GM19193 (cell line): ENCODE results near the gene RIC3.

Experiments
- POLR2A ChIP-seq: IDR thresholded peaks from 4 replicates; pipeline ENCODE4 v1.6.1; 2011; ENCODE audit not compliant: insufficient read depth, insufficient read length; ENCODE audit errors: extremely low read depth

Gene RIC3

GRCh38 chr11:8201644-8202365, 33.0 kb upstream of the RIC3 start:
- no peak for TF ChIP-seq POLR2A

GRCh38 chr11:8199676-8200075, 30.9 kb upstream of the RIC3 start:
- TF ChIP-seq POLR2A = no peak

- TF ChIP-seq POLR2A = no peak
These were observed 27.9 kb upstream of the RIC3 start for GRCh38 chr11:8196749-8197148.

- no peak for TF ChIP-seq POLR2A
These were observed 26.1 kb upstream of the RIC3 start for GRCh38 chr11:8194956-8195355.

GRCh38 chr11:8192896-8193209, 24.0 kb upstream of the RIC3 start:
- no peak for TF ChIP-seq POLR2A

GRCh38 chr11:8192016-8192895, 23.4 kb upstream of the RIC3 start:
- TF ChIP-seq POLR2A = no peak

- no peak for TF ChIP-seq POLR2A
These were observed 21.6 kb upstream of the RIC3 start for GRCh38 chr11:8190431-8190830.

- no peak for TF ChIP-seq POLR2A
These were observed 17.6 kb upstream of the RIC3 start for GRCh38 chr11:8186429-8186828.

GRCh38 chr11:8183111-8183510, 14.3 kb upstream of the RIC3 start:
- no peak for TF ChIP-seq POLR2A

GRCh38 chr11:8180469-8180868, 11.6 kb upstream of the RIC3 start:
- no peak for TF ChIP-seq POLR2A

- no peak for TF ChIP-seq POLR2A
These were observed 9.5 kb upstream of the RIC3 start for GRCh38 chr11:8178297-8178696.

- no peak for TF ChIP-seq POLR2A
These were observed 8.3 kb upstream of the RIC3 start for GRCh38 chr11:8177136-8177535.

- no peak for TF ChIP-seq POLR2A
These were observed 1.0 kb downstream of the RIC3 start for GRCh38 chr11:8167796-8168195.

- no peak for TF ChIP-seq POLR2A
These were observed 4.1 kb downstream of the RIC3 start for GRCh38 chr11:8164746-8165145.

- no peak for TF ChIP-seq POLR2A
These were observed 11.9 kb downstream of the RIC3 start for GRCh38 chr11:8156877-8157276.

GRCh38 chr11:8149726-8150125, 19.1 kb downstream of the RIC3 start:
- no peak for TF ChIP-seq POLR2A
